K562 (cell line): ENCODE measurements around the gene HOXC5. TPM values are rescaled to one million over a fixed set of nuclear protein-coding genes. Genes with fewer than 3 reads are reported as not detected.
A peak's percentile ranks its signal among the peaks of the same experiment; 100 is the strongest.

Experiments
- ASH1L ChIP-seq: fragments of 450-650 bp; IDR thresholded peaks from 2 replicates; pipeline ENCODE4 v1.6.1; 2018; ENCODE audit warnings: borderline replicate concordance, mild to moderate bottlenecking, low read depth; ENCODE audit not compliant: partially characterized antibody
- BCOR ChIP-seq: fragments of 450-650 bp; IDR thresholded peaks from 2 replicates; pipeline ENCODE4 v1.6.1; 2016
- BRD9 ChIP-seq: fragments of 450-650 bp; IDR thresholded peaks from 2 replicates; pipeline ENCODE4 v1.6.1; 2018; ENCODE audit warnings: low read depth; ENCODE audit not compliant: partially characterized antibody
- CHAMP1 ChIP-seq: fragments of 450-650 bp; IDR thresholded peaks from 2 replicates; pipeline ENCODE4 v1.6.1; 2016; ENCODE audit warnings: mild to moderate bottlenecking
- GATAD2B ChIP-seq: fragments of 450-650 bp; IDR thresholded peaks from 2 replicates; pipeline ENCODE4 v1.6.1; 2017; ENCODE audit warnings: mild to moderate bottlenecking, borderline replicate concordance
- NRF1 ChIP-seq, 2 experiments: fragments of 450-650 bp; IDR thresholded peaks in 1 of 2; conservative IDR thresholded peaks in 1 of 2; 2 replicates each; pipeline ENCODE4 v1.6.1; 2014; ENCODE audit warnings: mild to moderate bottlenecking in 2 of 2
- PHF20 ChIP-seq: fragments of 450-650 bp; IDR thresholded peaks from 2 replicates; pipeline ENCODE4 v1.6.1; 2018; ENCODE audit not compliant: partially characterized antibody
- REST ChIP-seq, 2 experiments: fragments of 450-650 bp; formaldehyde crosslinking in 1 of 2; IDR thresholded peaks; 2 replicates each; pipeline versions ENCODE4 v1.4.0 to v1.6.1; 2014 to 2020; ENCODE audit warnings: mild to moderate bottlenecking in 2 of 2, borderline replicate concordance in 1 of 2, low read depth in 1 of 2
- RHOXF2B ChIP-seq: fragments of 250-450 bp; sonication (Bioruptor Pico); conservative IDR thresholded peaks from 2 replicates; pipeline ENCODE4 v1.5.1; 2021
- RNF2 ChIP-seq: sonication (generic); IDR thresholded peaks from 2 replicates; pipeline ENCODE4 v1.6.1; 2016
- SMARCE1 ChIP-seq: fragments of 450-650 bp; IDR thresholded peaks from 2 replicates; pipeline ENCODE4 v1.7.1; 2016; ENCODE audit warnings: mild to moderate bottlenecking
- SUPT5H ChIP-seq: fragments of 450-650 bp; IDR thresholded peaks from 2 replicates; pipeline ENCODE4 v1.6.1; 2016
- TOE1 ChIP-seq, 2 experiments: fragments of 450-650 bp in 1 of 2; sonication (generic) in 1 of 2; formaldehyde crosslinking in 1 of 2; IDR thresholded peaks; 2 replicates each; pipeline versions ENCODE4 v1.7.1 to v1.8.0; 2016 to 2022; ENCODE audit warnings: borderline replicate concordance in 2 of 2, mild to moderate bottlenecking in 2 of 2, antibody characterized with exemption in 1 of 2, inconsistent platforms in 1 of 2, low read depth in 1 of 2, missing genetic modification reagents in 1 of 2, moderate library complexity in 1 of 2
- ZBTB9 ChIP-seq: fragments of 450-650 bp; formaldehyde crosslinking; IDR thresholded peaks from 2 replicates; pipeline ENCODE4 v1.4.0; 2020; ENCODE audit warnings: mild to moderate bottlenecking, moderate library complexity
- ZC3H8 ChIP-seq: fragments of 450-650 bp; IDR thresholded peaks from 2 replicates; pipeline ENCODE4 v1.6.1; 2017
- ZEB2 ChIP-seq: fragments of 450-650 bp; IDR thresholded peaks from 2 replicates; pipeline ENCODE4 v1.6.1; 2016
- ZNF76 ChIP-seq: fragments of 250-450 bp; sonication (Bioruptor Pico); IDR thresholded peaks from 2 replicates; pipeline ENCODE4 v1.4.0; 2020; ENCODE audit warnings: mild to moderate bottlenecking, moderate library complexity, borderline replicate concordance
- polyA plus RNA-seq, 8 experiments: library from polyadenylated mRNA; depleted of rRNA in 4 of 8; stranded (reverse) in 5 of 8; unstranded in 3 of 8; fragments of >200 nt; fragmentation: Nextera tagmentation in 2 of 8; fragmentation: Illumina TruSeq in 1 of 8; extraction: Ambion mirVana in 2 of 8; extraction: Trizol in 1 of 8; gene quantifications; 2 replicates each; pipeline versions ENCODE4 v1.2.1 to v1.2.3, GENCODE V29; 2011 to 2014; ENCODE audit warnings: inconsistent platforms in 1 of 8, missing spikeins in 1 of 8
- total RNA-seq, 7 experiments: library from RNA; depleted of rRNA in 6 of 7; stranded (reverse); fragments of >200 nt in 6 of 7; fragmentation: Illumina TruSeq in 2 of 7; extraction: Trizol in 2 of 7; gene quantifications; 2 replicates each; pipeline versions ENCODE4 v1.2.1 to v1.2.3, GENCODE V29; 2011 to 2021; ENCODE audit warnings: low replicate concordance in 1 of 7

Gene HOXC5
- total and polyA plus RNA-seq, 9 of the 15 experiments (the other 6 are each of a cell fraction or from before 2014, with no cell fraction given) = 0.10 to 0.44 (median 0.18) TPM; not detected in 4

GRCh38 chr12:54032627-54033100 lies at the start of gene HOXC5 (continued):
- TF ChIP-seq BCOR (0 out of 2 replicates have a peak, but pooled peaks have one; percentile 13), PHF20 (no peak), ASH1L (no peak), RNF2 (no peak), ZNF76 (CRISPR knock-in tag) (no peak), SMARCE1 (0 out of 2 replicates have a peak, but pooled peaks have one; percentile 27), GATAD2B (no peak), TOE1 (IDR thresholded peaks at IDR 0.05; ENCODE audit: borderline replicate concordance) (peak; percentile 91), TOE1 (CRISPR knock-in tag; IDR thresholded peaks at IDR 0.05; ENCODE audit: borderline replicate concordance, low read depth) (no peak), ZEB2 (peak; percentile 48; the same call in 1 of the 2 replicates), ZC3H8 (no peak), SUPT5H (no peak), REST (IDR thresholded peaks at IDR 0.05; ENCODE audit: borderline replicate concordance) (peak; percentile 92), REST (CRISPR knock-in tag; IDR thresholded peaks at IDR 0.05; ENCODE audit: low read depth) (no peak), ZBTB9 (CRISPR knock-in tag) (no peak), NRF1 (conservative IDR thresholded peaks at IDR 0.05 in 1 of 2, IDR thresholded peaks at IDR 0.05 in 1 of 2) (no peak), CHAMP1 (no peak), BRD9 (no peak), RHOXF2B (CRISPR knock-in tag) (no peak)
